ENCODE data around the gene PHPT1. TPM values are rescaled to one million over a fixed set of nuclear protein-coding genes. Genes with fewer than 3 reads are reported as not detected.

PHPT1 gene
- total RNA-seq, 1 experiment from 2014 or later: 161 TPM

DNA sequence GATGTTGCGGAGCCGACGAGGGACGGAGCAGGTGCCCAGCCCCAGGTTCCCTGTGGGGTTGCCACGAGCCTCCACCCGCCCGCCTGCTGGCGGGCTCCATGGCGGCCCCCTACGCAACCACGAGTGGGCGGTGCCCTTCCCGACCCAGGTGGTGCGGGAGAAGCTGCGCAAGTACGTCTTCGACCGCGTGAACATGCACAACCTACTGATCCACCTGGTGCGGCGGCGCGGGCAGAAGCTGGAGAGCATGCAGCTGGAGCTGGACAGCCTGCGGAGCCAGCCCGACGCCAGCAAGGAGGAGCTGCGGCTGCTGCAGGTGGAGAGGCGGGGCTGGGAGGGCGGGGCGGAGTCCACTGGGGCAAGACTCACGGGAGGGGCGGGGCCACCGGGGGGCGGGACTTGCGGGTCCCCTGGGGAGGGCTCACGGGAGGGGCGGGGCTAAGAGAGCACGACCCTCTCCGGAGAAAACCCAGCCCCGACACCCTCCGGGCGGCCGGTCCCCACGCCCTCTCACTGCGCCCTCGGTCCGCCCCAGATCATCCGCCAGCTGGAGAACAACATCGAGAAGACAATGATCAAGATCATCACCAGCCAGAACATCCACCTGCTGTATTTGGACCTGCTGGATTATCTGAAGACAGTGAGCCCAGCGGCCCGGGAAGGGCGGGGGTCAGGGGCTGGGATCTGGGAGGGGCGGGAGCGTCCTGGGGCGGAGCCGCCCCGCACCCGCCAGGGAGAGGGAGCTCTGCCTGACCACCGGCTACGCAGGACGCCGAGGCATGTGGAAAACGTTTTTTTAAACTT is 49.2 kb upstream of the PHPT1 start:
- no peak overlapping the region for H2AK5ac ChIP-seq (ENCODE audit: insufficient read length, low read length)
- no peak overlapping the region for H4K91ac ChIP-seq (ENCODE audit: insufficient read length, low read depth, low read length)
- Mint-ChIP-seq H3K27me3 (ENCODE audit: low read depth) (peaks cover 49% of the 10 kb centered on the region), H3K36me3 (ENCODE audit: insufficient read depth in 1 of 3, low read depth in 3 of 3) (peaks cover 4 to 9% (median 7%) of the 10 kb centered on the region in 3 experiments; a peak in 3 of 7 replicates), H3K4me1 (peaks cover 20 to 29% of the 10 kb centered on the region in 2 experiments), H3K27ac (peak overlapping the region; percentile 89 to 94 (median 91); a peak in 6 of 7 replicates), H3K4me3 (peak overlapping the region; percentile 80 to 94), H3K9me3 (no peaks in the 10 kb centered on the region)
- H2BK5ac ChIP-seq (ENCODE audit: insufficient read length, low read length): no peak overlapping the region
- H3K79me2 ChIP-seq (ENCODE audit: insufficient read depth, low read length): no peaks in the 10 kb centered on the region
- peak overlapping the region; percentile 81 for H3K4me2 ChIP-seq (ENCODE audit: insufficient read depth, insufficient read length, low read length)
- no peak overlapping the region for H3K23ac ChIP-seq (ENCODE audit: insufficient read length, low read depth, low read length)
- no peak overlapping the region for H2AFZ ChIP-seq (ENCODE audit: low read length)
- WGBS (ENCODE audit: extremely low coverage, insufficient read length, low lambda C conversion rate): no CpG with 5 or more reads among the region's 63 CpGs
- no peaks in the 10 kb centered on the region for H4K20me1 ChIP-seq (ENCODE audit: control insufficient read depth, insufficient read depth, insufficient read length)
- H3K56ac ChIP-seq (ENCODE audit: insufficient read length, low read depth, low read length): no peak overlapping the region
- H3K4me1 ChIP-seq (ENCODE audit: insufficient read depth, low read length): no peaks in the 10 kb centered on the region; the same call in 1 of the 2 replicates
- no peak overlapping the region for H2BK15ac ChIP-seq (ENCODE audit: low read depth, low read length)
- no peak overlapping the region for H3K14ac ChIP-seq (ENCODE audit: insufficient read depth, low read length)
- no peak overlapping the region for H3T11ph ChIP-seq (ENCODE audit: low read length)
- no peaks in the 10 kb centered on the region for H3K79me1 ChIP-seq (ENCODE audit: insufficient read depth, low read depth, low read length, poor library complexity, severe bottlenecking)
- peak; percentile 94 for DNase-seq
- H3K27ac ChIP-seq (ENCODE audit: insufficient read length, low read depth, low read length): no peak overlapping the region
- H3K9me3 ChIP-seq (ENCODE audit: control insufficient read depth, low read depth, low read length): no peaks in the 10 kb centered on the region
- no peak overlapping the region for H2BK120ac ChIP-seq (ENCODE audit: low read depth, low read length, poor library complexity, severe bottlenecking)
- peaks cover 15% of the 10 kb centered on the region for H3K23me2 ChIP-seq (ENCODE audit: insufficient read length, low read depth, low read length, poor library complexity, severe bottlenecking)
- H4K5ac ChIP-seq (ENCODE audit: insufficient read length, low read depth, low read length): no peak overlapping the region
- H3K4ac ChIP-seq (ENCODE audit: low read depth, low read length): no peak overlapping the region
- H3K18ac ChIP-seq (ENCODE audit: insufficient read length, low read depth, low read length): no peak overlapping the region
- H2BK12ac ChIP-seq (ENCODE audit: insufficient read length, low read depth, low read length): no peak overlapping the region
- TF ChIP-seq, protein P1, sequence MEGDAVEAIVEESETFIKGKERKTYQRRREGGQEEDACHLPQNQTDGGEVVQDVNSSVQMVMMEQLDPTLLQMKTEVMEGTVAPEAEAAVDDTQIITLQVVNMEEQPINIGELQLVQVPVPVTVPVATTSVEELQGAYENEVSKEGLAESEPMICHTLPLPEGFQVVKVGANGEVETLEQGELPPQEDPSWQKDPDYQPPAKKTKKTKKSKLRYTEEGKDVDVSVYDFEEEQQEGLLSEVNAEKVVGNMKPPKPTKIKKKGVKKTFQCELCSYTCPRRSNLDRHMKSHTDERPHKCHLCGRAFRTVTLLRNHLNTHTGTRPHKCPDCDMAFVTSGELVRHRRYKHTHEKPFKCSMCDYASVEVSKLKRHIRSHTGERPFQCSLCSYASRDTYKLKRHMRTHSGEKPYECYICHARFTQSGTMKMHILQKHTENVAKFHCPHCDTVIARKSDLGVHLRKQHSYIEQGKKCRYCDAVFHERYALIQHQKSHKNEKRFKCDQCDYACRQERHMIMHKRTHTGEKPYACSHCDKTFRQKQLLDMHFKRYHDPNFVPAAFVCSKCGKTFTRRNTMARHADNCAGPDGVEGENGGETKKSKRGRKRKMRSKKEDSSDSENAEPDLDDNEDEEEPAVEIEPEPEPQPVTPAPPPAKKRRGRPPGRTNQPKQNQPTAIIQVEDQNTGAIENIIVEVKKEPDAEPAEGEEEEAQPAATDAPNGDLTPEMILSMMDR (conservative IDR thresholded peaks at IDR 0.05): no peak
- no peaks in the 10 kb centered on the region; the same call in 1 of the 2 replicates for H3K27me3 ChIP-seq (ENCODE audit: insufficient read depth, low read length)
- no peak overlapping the region for H2BK20ac ChIP-seq (ENCODE audit: low read depth, low read length, poor library complexity, severe bottlenecking)
- no peak overlapping the region for H3K9ac ChIP-seq (ENCODE audit: extremely low read depth, insufficient read length, low read length)
- no peak overlapping the region for H4K8ac ChIP-seq (replicated peaks; ENCODE audit: insufficient read length, low read depth, low read length)
